Keratinocyte (primary cell): Measurements from ENCODE around the gene PARP14. TPM values are rescaled to one million over a fixed set of nuclear protein-coding genes. Genes with fewer than 3 reads are reported as not detected.
A peak's percentile ranks its signal among the peaks of the same experiment; 100 is the strongest.

Source experiments
- DNase-seq: peaks from one replicate; pipeline ENCODE4 v3.0.0-alpha.2; 2011; ENCODE audit warnings: low read depth, missing footprints, low spot score
- FAIRE-seq: peaks from 2 replicates; lab custom pipeline; 2011; peaks lifted over from hg19 to GRCh38; lab: Jason Lieb, UNC
- H2AFZ ChIP-seq: 2 replicates; pipeline ENCODE4 v1.6.0; 2012; ENCODE audit warnings: low read length, control low read depth, inconsistent platforms; ENCODE audit not compliant: control insufficient read depth
- H3K27ac ChIP-seq: 2 replicates; pipeline ENCODE4 v1.5.1; 2011; ENCODE audit warnings: low read length; ENCODE audit not compliant: control insufficient read depth, insufficient read depth
- H3K27me3 ChIP-seq: 3 replicates; pipeline ENCODE4 v1.6.0; 2011; ENCODE audit warnings: low read length; ENCODE audit not compliant: control insufficient read depth, insufficient read depth; ENCODE audit errors: extremely low read depth
- H3K36me3 ChIP-seq, 2 experiments: 2 replicates in 1 of 2; 3 replicates in 1 of 2; pipeline ENCODE4 v1.5.1; 2011; ENCODE audit warnings: low read length in 2 of 2, mild to moderate bottlenecking in 1 of 2; ENCODE audit not compliant: control insufficient read depth in 2 of 2, insufficient read depth in 2 of 2; ENCODE audit errors: extremely low read depth in 1 of 2
- H3K4me1 ChIP-seq: 3 replicates; pipeline ENCODE4 v1.5.1; 2011; ENCODE audit warnings: low read length; ENCODE audit not compliant: control insufficient read depth, insufficient read depth; ENCODE audit errors: extremely low read depth
- H3K4me2 ChIP-seq: 3 replicates; pipeline ENCODE4 v1.6.0; 2011; ENCODE audit warnings: low read depth, low read length; ENCODE audit not compliant: control insufficient read depth, insufficient read depth; ENCODE audit errors: extremely low read depth
- H3K4me3 ChIP-seq, 3 experiments: fragments of 200-600 bp in 1 of 3; sonication (generic) in 1 of 3; 2 replicates in 2 of 3; 3 replicates in 1 of 3; pipeline ENCODE4 v1.5.1; 2011 to 2016; ENCODE audit warnings: low read length in 3 of 3, mild to moderate bottlenecking in 3 of 3, control low read depth in 2 of 3, inconsistent platforms in 1 of 3, low read depth in 1 of 3, mixed read lengths in 1 of 3, mixed run types in 1 of 3, moderate library complexity in 1 of 3; ENCODE audit not compliant: control insufficient read depth in 2 of 3, insufficient read depth in 2 of 3; ENCODE audit errors: extremely low read depth in 1 of 3
- H3K79me2 ChIP-seq: 2 replicates; pipeline ENCODE4 v1.6.0; 2012; ENCODE audit warnings: low read length; ENCODE audit not compliant: control insufficient read depth, insufficient read depth
- H3K9ac ChIP-seq: 3 replicates; pipeline ENCODE4 v1.6.0; 2011; ENCODE audit warnings: low read length; ENCODE audit not compliant: control insufficient read depth, insufficient read depth; ENCODE audit errors: extremely low read depth
- H3K9me1 ChIP-seq: 3 replicates; pipeline ENCODE4 v1.6.0; 2011; ENCODE audit warnings: low read length; ENCODE audit not compliant: control insufficient read depth, insufficient read depth; ENCODE audit errors: extremely low read depth
- H3K9me3 ChIP-seq: 2 replicates; pipeline ENCODE4 v1.5.1; 2012; ENCODE audit warnings: low read depth, low read length; ENCODE audit not compliant: control insufficient read depth
- H4K20me1 ChIP-seq: 3 replicates; pipeline ENCODE4 v1.6.0; 2011; ENCODE audit warnings: low read length; ENCODE audit not compliant: control insufficient read depth, insufficient read depth; ENCODE audit errors: extremely low read depth
- EZH2 ChIP-seq: IDR thresholded peaks from one replicate; pipeline ENCODE4 v1.6.1; 2012; ENCODE audit warnings: inconsistent platforms, mild to moderate bottlenecking, low read length, moderate library complexity
- dilution Hi-C: fragments of 300-500 bp; cut with MboI; formaldehyde crosslinking; loops from one replicate; pipeline ENCODE4 v1.7.0; 2020; ENCODE audit warnings: low sequenced_read_pairs; ENCODE audit not compliant: extremely low pct_ligation_motif_present
- polyA plus RNA-seq, 5 experiments: library from polyadenylated mRNA; depleted of rRNA in 3 of 5; stranded (reverse) in 3 of 5; stranded (forward) in 1 of 5; unstranded in 1 of 5; fragments of >200 nt; gene quantifications; 1 replicate in 1 of 5; 2 replicates in 3 of 5; 3 replicates in 1 of 5; pipeline versions ENCODE4 v1.2.1 to v1.2.3, GENCODE V29; 2011 to 2012; ENCODE audit warnings: missing spikeins in 2 of 5, low read depth in 1 of 5, low replicate concordance in 1 of 5
- TF ChIP-seq, protein P1 (sequence below), 3 experiments: IDR thresholded peaks in 1 of 3; conservative IDR thresholded peaks in 1 of 3; optimal IDR thresholded peaks in 1 of 3; 2 replicates in 2 of 3; 3 replicates in 1 of 3; pipeline versions ENCODE3 to v1.5.1; 2011; ENCODE audit warnings: low read length in 3 of 3, mild to moderate bottlenecking in 3 of 3, moderate library complexity in 2 of 3, control low read depth in 1 of 3, inconsistent platforms in 1 of 3; ENCODE audit not compliant: insufficient read depth in 2 of 3; ENCODE audit errors: extremely low read depth in 1 of 3

The PARP14 gene
- polyA plus RNA-seq, 1 donor (not counting 4 experiments of a cell fraction or from before 2014, with no cell fraction given) = 25.7 TPM

DNA sequence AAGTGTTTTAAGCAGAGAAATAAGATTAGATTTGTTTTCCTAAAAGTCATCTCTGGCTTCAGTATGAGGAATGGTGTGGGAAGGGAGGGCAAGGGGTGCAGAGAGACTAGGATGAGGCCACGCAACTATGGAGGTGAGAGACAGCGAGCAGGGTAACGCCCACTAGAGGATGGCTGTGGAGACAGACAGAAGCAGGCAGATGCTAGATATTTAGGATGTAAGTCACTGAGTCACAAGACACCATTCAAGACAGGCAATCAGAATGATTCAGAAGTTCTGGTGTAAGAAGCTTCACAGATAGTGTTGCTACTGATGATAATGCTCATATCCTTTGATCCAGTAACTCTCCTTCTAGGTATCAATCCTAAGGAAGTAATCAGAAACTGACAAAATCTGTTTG, 93.9 kb downstream of the PARP14 start:
- peak; percentile 20 for FAIRE-seq
- no peak for DNase-seq
- no peaks in the 10 kb centered on the region for H3K9me3 ChIP-seq

DNA sequence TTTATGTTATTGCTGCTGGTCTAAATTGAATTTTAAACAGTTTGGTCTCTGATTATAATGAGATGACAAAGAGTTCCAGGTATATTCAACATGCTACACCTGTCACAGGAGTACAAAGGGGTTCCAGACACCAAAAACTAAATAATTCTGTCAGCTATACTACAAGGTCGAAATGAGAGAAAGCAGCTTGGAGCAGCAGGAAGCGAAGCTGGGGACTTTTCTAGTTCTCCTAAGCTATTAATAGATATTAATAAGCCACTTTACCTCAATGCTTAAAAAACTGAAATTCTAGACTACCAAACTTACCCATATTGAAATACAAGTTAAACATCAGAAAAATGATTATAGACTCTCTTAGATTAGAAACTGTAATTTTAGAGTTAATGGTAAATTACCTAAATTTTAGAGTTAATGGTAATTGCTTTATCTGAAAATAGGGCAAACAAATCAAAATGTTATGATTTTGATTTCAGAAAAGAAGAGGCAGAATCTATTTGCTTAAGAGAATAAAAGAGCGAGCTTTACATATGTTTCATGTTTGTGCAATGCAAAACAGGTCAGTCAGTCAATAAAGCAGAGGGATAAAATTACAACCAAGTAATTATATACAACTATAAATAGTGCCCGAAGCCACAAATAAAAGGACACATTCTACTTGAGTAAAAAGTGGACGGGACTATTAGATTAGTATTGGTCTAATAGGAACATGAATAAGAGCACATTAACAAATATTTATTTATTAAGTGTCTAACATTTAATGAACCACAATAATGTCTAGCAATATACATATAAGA, 96.2 kb downstream of the PARP14 start:
- Histone ChIP-seq H3K79me2 (no peaks in the 10 kb centered on the region), H3K36me3 (no peaks in the 10 kb centered on the region), H3K4me2 (no peak overlapping the region), H2AFZ (no peak overlapping the region), H3K9ac (no peak overlapping the region), H3K9me1 (no peaks in the 10 kb centered on the region), H4K20me1 (no peaks in the 10 kb centered on the region), H3K27ac (no peak overlapping the region), H3K27me3 (no peaks in the 10 kb centered on the region), H3K4me3 (no peak overlapping the region), H3K9me3 (no peaks in the 10 kb centered on the region), H3K4me1 (no peaks in the 10 kb centered on the region)
- no peak for FAIRE-seq
- dilution Hi-C loops = no loop called here
- no peak for DNase-seq
- TF ChIP-seq EZH2 = no peak
- TF ChIP-seq, protein P1, sequence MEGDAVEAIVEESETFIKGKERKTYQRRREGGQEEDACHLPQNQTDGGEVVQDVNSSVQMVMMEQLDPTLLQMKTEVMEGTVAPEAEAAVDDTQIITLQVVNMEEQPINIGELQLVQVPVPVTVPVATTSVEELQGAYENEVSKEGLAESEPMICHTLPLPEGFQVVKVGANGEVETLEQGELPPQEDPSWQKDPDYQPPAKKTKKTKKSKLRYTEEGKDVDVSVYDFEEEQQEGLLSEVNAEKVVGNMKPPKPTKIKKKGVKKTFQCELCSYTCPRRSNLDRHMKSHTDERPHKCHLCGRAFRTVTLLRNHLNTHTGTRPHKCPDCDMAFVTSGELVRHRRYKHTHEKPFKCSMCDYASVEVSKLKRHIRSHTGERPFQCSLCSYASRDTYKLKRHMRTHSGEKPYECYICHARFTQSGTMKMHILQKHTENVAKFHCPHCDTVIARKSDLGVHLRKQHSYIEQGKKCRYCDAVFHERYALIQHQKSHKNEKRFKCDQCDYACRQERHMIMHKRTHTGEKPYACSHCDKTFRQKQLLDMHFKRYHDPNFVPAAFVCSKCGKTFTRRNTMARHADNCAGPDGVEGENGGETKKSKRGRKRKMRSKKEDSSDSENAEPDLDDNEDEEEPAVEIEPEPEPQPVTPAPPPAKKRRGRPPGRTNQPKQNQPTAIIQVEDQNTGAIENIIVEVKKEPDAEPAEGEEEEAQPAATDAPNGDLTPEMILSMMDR (optimal IDR thresholded peaks at IDR 0.05 in 1 of 3, IDR thresholded peaks at IDR 0.05 in 1 of 3, conservative IDR thresholded peaks at IDR 0.05 in 1 of 3; ENCODE audit: extremely low read depth in 1 of 3, insufficient read depth in 2 of 3, low read length in 3 of 3) = no peak

More for the DNA sequence above, 93.9 kb downstream of the PARP14 start:
- Histone ChIP-seq H3K9me1 (no peaks in the 10 kb centered on the region), H3K36me3 (no peaks in the 10 kb centered on the region), H3K4me2 (no peak overlapping the region), H3K4me3 (no peak overlapping the region), H3K27me3 (no peaks in the 10 kb centered on the region), H3K79me2 (no peaks in the 10 kb centered on the region), H3K27ac (no peak overlapping the region), H3K4me1 (no peaks in the 10 kb centered on the region), H4K20me1 (no peaks in the 10 kb centered on the region), H2AFZ (no peak overlapping the region), H3K9ac (no peak overlapping the region)
- TF ChIP-seq EZH2 = no peak
- TF ChIP-seq, protein P1 (optimal IDR thresholded peaks at IDR 0.05 in 1 of 3, IDR thresholded peaks at IDR 0.05 in 1 of 3, conservative IDR thresholded peaks at IDR 0.05 in 1 of 3; ENCODE audit: extremely low read depth in 1 of 3, insufficient read depth in 2 of 3, low read length in 3 of 3) = peak; percentile 23 to 42 (median 25)
- dilution Hi-C loops = no loop called here
